IPS-20b (cell line): Measurements from ENCODE around the gene MLH1.
"Not testable (repeated sequence)": the region's sequence is repeated elsewhere in the genome, so short reads cannot be mapped to it uniquely, and the experiment has no call there.

Source experiments
- H3K27ac ChIP-seq: one replicate; pipeline ENCODE4 v1.5.1; 2013; ENCODE audit warnings: low read length
- H3K27me3 ChIP-seq: 2 replicates; pipeline ENCODE4 v1.6.1; 2013; ENCODE audit warnings: mild to moderate bottlenecking, low read length, inconsistent platforms; ENCODE audit not compliant: insufficient read depth
- H3K36me3 ChIP-seq: 2 replicates; pipeline ENCODE4 v1.6.1; 2013; ENCODE audit warnings: low read depth, mild to moderate bottlenecking, inconsistent platforms, low read length, moderate library complexity; ENCODE audit not compliant: insufficient read depth
- H3K4me1 ChIP-seq: 2 replicates; pipeline ENCODE4 v1.6.1; 2013; ENCODE audit warnings: mild to moderate bottlenecking, control low read depth, inconsistent platforms, low read length, moderate library complexity; ENCODE audit not compliant: insufficient read depth
- H3K4me3 ChIP-seq: 2 replicates; pipeline ENCODE4 v1.5.1; 2013; ENCODE audit warnings: mild to moderate bottlenecking, low read length, inconsistent platforms
- H3K9ac ChIP-seq: 2 replicates; pipeline ENCODE4 v1.6.1; 2013; ENCODE audit warnings: low read depth, mild to moderate bottlenecking, inconsistent platforms, low read length, moderate library complexity
- H3K9me3 ChIP-seq: 2 replicates; pipeline ENCODE4 v1.6.1; 2013; ENCODE audit warnings: mild to moderate bottlenecking, low read depth, low read length, inconsistent platforms; ENCODE audit not compliant: insufficient read depth

Gene MLH1

DNA sequence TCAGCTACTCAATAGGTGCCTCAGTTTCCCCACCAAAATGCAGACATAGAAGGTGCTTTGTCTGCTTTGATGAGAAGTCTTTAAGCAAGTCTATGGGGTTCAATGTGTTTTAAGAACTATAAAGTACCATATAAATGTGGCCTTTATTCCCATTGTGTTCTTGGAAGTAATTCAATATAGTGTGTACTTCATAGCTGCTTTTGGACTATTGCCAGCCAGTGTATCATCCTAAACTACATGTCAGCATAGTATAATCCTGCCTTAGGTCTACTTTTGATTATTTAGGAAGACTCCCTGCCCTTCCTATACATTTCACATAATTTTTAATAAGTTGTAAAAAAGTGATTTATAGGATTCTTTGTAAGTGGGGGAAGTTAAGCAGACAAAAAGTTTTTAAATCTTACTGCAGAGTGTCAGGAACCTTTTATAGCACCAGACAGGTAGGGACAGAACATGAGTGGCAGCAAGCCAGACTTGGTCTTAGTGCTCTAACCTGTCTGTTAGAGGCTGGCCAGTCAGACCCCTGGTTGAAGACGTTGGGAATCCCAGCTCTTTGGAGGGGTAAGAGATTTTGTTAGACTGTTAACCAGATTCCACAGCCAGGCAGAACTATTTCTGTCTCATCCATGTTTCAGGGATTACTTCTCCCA is 48.4 kb downstream of the MLH1 start:
- Histone ChIP-seq H3K4me1 (no peaks in the 10 kb centered on the region), H3K9ac (no peak overlapping the region), H3K36me3 (peaks cover 66% of the 10 kb centered on the region), H3K9me3 (no peaks in the 10 kb centered on the region), H3K4me3 (no peak overlapping the region), H3K27me3 (no peaks in the 10 kb centered on the region), H3K27ac (no peak overlapping the region)

DNA sequence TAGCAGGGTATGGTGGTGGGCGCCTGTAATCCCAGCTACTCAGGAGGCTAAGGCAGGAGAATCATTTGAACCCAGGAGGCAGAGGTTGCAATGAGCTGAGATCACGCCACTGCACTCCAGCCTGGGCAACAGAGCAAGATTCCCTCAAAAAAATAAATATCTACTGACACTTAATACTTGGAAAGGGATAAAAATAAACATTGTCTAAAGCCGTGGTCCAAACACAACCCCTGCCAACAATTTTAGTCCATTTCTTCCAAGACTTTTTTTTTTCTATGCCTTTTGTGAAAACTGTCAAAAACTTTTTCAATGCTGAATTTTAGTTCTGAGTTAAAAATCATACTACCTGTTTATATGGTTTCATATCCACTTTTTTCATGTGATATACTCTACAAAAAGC is 49.4 kb downstream of the MLH1 start:
- not testable (repeated sequence) for H3K27me3 ChIP-seq, H3K27ac ChIP-seq, H3K4me1 ChIP-seq, H3K9ac ChIP-seq, H3K4me3 ChIP-seq, H3K9me3 ChIP-seq
- peaks cover 68% of the 10 kb centered on the region for H3K36me3 ChIP-seq

DNA sequence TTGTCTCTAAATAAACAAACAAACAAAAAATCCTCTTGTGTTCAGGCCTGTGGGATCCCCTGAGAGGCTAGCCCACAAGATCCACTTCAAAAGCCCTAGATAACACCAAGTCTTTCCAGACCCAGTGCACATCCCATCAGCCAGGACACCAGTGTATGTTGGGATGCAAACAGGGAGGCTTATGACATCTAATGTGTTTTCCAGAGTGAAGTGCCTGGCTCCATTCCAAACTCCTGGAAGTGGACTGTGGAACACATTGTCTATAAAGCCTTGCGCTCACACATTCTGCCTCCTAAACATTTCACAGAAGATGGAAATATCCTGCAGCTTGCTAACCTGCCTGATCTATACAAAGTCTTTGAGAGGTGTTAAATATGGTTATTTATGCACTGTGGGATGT is 57.0 kb downstream of the MLH1 start:
- no peak overlapping the region for H3K27ac ChIP-seq
- no peak overlapping the region for H3K4me3 ChIP-seq
- H3K36me3 ChIP-seq = peaks cover 88% of the 10 kb centered on the region
- H3K9ac ChIP-seq = no peak overlapping the region
- H3K27me3 ChIP-seq = no peaks in the 10 kb centered on the region
- H3K9me3 ChIP-seq = no peaks in the 10 kb centered on the region
- H3K4me1 ChIP-seq = no peaks in the 10 kb centered on the region

DNA sequence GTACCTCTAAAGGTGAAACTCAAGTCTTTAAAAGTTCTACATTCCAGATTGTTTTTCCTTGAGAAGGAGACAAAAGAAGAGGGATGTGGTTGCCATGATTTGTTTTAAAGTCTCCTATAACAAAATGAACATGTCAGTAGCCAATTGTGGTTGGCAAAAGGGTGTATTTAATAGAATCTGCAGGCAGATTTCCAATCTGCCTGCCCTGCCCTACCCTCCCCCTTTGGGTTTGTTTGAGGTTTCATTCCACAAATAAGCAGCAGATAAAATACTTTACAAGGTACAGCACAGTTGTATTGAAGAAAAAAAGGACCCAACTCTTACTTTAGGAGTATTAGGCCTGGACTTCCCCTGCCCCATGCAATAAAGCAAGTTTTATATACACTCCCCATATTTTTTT is 59.5 kb downstream of the MLH1 start:
- Histone ChIP-seq H3K27ac (no peak overlapping the region), H3K36me3 (peaks cover 84% of the 10 kb centered on the region), H3K9me3 (no peaks in the 10 kb centered on the region), H3K27me3 (no peaks in the 10 kb centered on the region), H3K9ac (no peak overlapping the region), H3K4me3 (no peak overlapping the region), H3K4me1 (no peaks in the 10 kb centered on the region)

DNA sequence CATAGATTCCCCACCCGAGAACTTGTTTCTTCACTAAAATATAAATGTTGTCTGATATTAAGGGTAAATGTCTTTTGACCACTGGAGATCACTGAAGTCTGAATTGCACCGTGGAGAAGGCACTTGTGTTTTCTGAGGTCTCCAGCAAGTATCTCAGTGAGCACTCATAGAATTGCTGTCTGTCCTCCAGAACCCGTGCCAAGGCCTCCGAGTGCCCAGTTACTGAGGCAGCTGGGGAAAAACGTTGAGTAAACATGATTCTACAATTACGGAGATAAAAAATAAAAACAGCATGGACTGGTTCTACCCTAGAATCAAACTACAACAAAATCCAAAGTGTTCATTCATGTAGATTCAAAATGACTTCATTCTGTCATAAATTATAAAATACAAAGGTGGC is 60.0 kb downstream of the MLH1 start:
- Histone ChIP-seq H3K27me3 (no peaks in the 10 kb centered on the region), H3K4me3 (no peak overlapping the region), H3K36me3 (peaks cover 84% of the 10 kb centered on the region), H3K9me3 (no peaks in the 10 kb centered on the region), H3K4me1 (no peaks in the 10 kb centered on the region), H3K9ac (no peak overlapping the region), H3K27ac (no peak overlapping the region)

DNA sequence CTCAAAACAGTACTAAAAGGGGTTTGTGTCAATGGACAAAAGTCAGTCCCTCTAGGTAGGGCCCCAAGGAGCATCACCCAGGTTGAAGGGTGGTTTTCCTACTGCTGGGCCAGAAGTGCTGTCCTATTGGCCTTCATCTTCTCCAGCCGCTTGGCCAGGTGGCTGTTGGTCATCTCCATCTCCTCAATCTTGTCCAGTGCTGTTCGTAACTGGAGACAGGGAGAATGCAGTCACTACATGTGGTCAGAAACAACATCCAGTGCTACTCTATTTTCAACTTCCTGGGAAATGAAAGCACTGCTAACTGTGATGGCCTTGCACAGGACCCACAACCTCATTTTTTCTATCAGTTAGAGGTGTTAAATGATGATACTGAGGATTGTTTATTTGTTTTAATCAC is 60.4 kb downstream of the MLH1 start:
- Histone ChIP-seq H3K9me3 (no peaks in the 10 kb centered on the region), H3K9ac (no peak overlapping the region), H3K4me3 (no peak overlapping the region), H3K27ac (no peak overlapping the region), H3K27me3 (no peaks in the 10 kb centered on the region), H3K4me1 (no peaks in the 10 kb centered on the region), H3K36me3 (peaks cover 84% of the 10 kb centered on the region)

DNA sequence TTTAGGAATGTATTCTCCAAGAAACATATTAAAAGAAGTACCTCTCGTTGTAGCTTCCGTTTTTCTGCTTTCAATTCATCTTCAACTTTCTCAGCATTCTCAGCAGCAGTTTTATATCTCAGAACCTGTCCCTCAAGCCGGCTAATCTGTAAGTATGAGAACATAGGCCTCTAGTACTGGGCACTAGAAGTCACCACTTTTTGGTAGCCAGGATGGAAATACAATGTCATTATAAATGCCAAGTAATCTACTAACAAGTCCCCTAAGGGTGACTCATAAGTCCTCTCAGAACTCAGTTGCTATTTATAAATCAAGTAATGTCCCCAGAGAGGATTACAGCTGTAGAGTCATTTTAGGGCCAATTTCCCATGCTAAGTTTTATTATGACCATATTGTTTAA is 61.1 kb downstream of the MLH1 start:
- H3K4me3 ChIP-seq = no peak overlapping the region
- no peak overlapping the region for H3K9ac ChIP-seq
- peaks cover 82% of the 10 kb centered on the region for H3K36me3 ChIP-seq
- no peaks in the 10 kb centered on the region for H3K9me3 ChIP-seq
- no peaks in the 10 kb centered on the region for H3K4me1 ChIP-seq
- no peaks in the 10 kb centered on the region for H3K27me3 ChIP-seq
- H3K27ac ChIP-seq = no peak overlapping the region

DNA sequence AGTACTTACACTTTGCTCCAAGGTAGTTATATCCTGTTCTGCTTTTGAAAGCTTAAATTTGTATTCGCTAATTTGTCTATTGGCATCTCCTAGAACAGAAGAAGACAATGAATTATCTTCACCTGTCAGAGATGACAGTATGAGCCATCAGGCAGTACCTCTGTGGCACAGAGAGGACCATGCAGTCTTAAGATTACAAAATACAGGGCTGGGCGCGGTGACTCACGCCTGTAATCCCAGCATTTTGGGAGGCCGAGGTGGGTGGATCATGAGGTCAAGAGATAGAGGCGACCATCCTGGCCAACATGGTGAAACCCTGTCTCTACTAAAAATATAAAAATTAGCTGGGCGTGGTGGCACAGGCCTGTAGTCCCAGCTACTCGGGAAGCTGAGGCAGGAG is 61.8 kb downstream of the MLH1 start:
- peaks cover 75% of the 10 kb centered on the region for H3K36me3 ChIP-seq
- H3K9me3 ChIP-seq, H3K4me1 ChIP-seq, H3K9ac ChIP-seq, H3K4me3 ChIP-seq, H3K27ac ChIP-seq, H3K27me3 ChIP-seq: not testable (repeated sequence)

DNA sequence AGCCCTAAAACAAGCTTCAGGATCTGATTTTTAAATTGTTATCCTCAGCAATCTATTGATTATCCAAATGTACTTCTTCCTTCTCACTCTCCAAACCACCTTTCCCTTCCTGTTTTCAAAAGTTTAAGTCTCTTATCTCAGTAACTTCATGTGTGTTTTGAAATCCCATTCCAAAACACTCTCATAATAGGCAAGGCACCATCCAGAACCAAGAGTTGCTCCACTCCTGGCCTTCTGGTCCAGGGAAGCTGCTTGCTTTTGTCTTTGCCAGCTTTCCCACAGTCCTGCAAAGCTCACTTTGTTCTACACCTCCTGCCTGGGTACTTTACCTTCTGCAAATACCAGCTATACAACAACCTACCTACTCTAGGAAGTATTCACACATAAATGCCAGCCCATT is 63.5 kb downstream of the MLH1 start:
- peaks cover 59% of the 10 kb centered on the region for H3K36me3 ChIP-seq
- no peak overlapping the region for H3K9ac ChIP-seq
- no peaks in the 10 kb centered on the region for H3K9me3 ChIP-seq
- H3K27ac ChIP-seq = no peak overlapping the region
- no peak overlapping the region for H3K4me3 ChIP-seq
- no peaks in the 10 kb centered on the region for H3K4me1 ChIP-seq
- no peaks in the 10 kb centered on the region for H3K27me3 ChIP-seq

DNA sequence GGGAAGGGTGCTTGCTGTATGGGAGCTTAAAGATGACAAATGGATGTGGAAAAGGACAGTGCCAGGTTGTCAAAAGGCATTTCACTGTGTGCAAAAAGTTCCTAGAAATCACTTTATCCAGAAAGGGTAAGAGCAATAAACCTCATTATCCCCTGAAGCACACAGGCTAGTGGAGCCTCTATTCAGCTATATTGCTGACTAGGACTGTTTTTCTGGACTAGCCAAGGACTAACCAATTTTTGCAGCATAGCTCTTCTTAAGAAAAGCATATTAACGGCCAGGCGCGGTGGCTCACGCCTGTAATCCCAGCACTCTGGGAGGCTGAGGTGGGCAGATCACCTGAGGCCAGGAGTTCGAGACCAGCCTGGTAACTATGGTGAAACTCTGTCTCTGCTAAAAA is 64.8 kb downstream of the MLH1 start:
- Histone ChIP-seq H3K9me3 (no peaks in the 10 kb centered on the region), H3K27ac (no peak overlapping the region), H3K9ac (no peak overlapping the region), H3K4me1 (no peaks in the 10 kb centered on the region), H3K27me3 (no peaks in the 10 kb centered on the region), H3K36me3 (peaks cover 57% of the 10 kb centered on the region), H3K4me3 (no peak overlapping the region)

DNA sequence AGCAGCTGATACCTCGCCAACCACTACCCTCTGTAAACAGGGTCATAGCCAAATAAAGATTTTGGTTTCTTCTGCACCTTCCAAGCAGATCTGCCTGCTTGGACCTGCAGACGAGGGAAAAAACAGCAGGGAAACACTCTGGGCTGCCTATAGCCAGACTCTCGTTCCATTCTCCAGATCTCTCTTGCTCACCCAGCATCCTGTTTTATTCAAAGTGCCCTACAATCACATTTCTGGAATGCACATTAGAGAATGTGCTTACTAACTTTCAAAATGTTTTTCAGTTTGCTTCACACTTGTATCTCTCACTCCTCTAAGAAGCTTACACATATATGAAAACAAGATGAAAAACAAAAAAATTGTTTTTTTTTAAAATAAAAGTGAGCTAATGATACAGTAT is 71.4 kb downstream of the MLH1 start:
- Histone ChIP-seq H3K4me1 (no peaks in the 10 kb centered on the region), H3K9me3 (no peaks in the 10 kb centered on the region), H3K36me3 (peaks cover 32% of the 10 kb centered on the region), H3K4me3 (no peak overlapping the region), H3K9ac (no peak overlapping the region), H3K27ac (no peak overlapping the region), H3K27me3 (no peaks in the 10 kb centered on the region)

DNA sequence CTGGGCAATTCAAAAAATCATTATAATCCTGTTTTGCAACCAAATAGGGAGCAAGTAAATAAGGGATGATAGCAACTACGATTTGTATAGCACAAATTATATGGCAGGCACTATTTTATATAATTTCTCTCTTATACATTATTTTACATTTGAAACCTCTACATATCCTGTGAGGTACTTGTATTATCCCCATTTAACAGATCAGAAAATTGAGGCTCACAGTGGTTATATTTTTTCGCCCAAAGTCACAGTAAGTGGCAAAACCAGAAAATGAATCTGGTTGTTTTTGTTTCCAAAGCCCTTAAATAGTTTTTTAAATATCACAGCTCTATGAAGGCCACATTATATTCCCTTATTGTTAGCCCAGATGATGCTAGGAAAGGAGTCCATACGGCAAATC is 74.3 kb downstream of the MLH1 start:
- Histone ChIP-seq H3K9ac (no peak overlapping the region), H3K27me3 (no peaks in the 10 kb centered on the region), H3K4me3 (no peak overlapping the region), H3K36me3 (peaks cover 30% of the 10 kb centered on the region), H3K27ac (no peak overlapping the region), H3K9me3 (no peaks in the 10 kb centered on the region), H3K4me1 (no peaks in the 10 kb centered on the region)

DNA sequence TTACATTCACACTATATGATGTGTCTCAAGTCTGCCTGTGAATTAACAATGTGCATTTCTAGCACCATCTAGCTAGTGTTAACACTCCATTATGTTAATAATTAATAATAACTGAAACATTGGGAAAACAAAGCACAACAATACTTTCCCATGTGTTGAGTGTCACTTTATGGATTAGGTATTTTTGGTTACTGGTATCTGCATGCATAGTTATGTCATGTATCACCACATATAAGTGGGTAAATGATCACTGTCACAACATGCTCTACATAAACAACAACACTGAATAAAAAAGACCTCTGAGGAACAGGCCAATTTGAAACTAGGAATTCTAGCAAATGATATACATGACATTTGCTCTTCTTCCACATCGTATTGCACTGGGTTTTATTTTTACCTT is 74.7 kb downstream of the MLH1 start:
- H3K4me3 ChIP-seq = no peak overlapping the region
- no peaks in the 10 kb centered on the region for H3K9me3 ChIP-seq
- H3K27ac ChIP-seq = no peak overlapping the region
- no peaks in the 10 kb centered on the region for H3K4me1 ChIP-seq
- no peak overlapping the region for H3K9ac ChIP-seq
- peaks cover 28% of the 10 kb centered on the region for H3K36me3 ChIP-seq
- H3K27me3 ChIP-seq = no peaks in the 10 kb centered on the region
